Measurements from ENCODE around the gene PRKRIP1.

PRKRIP1 gene

DNA sequence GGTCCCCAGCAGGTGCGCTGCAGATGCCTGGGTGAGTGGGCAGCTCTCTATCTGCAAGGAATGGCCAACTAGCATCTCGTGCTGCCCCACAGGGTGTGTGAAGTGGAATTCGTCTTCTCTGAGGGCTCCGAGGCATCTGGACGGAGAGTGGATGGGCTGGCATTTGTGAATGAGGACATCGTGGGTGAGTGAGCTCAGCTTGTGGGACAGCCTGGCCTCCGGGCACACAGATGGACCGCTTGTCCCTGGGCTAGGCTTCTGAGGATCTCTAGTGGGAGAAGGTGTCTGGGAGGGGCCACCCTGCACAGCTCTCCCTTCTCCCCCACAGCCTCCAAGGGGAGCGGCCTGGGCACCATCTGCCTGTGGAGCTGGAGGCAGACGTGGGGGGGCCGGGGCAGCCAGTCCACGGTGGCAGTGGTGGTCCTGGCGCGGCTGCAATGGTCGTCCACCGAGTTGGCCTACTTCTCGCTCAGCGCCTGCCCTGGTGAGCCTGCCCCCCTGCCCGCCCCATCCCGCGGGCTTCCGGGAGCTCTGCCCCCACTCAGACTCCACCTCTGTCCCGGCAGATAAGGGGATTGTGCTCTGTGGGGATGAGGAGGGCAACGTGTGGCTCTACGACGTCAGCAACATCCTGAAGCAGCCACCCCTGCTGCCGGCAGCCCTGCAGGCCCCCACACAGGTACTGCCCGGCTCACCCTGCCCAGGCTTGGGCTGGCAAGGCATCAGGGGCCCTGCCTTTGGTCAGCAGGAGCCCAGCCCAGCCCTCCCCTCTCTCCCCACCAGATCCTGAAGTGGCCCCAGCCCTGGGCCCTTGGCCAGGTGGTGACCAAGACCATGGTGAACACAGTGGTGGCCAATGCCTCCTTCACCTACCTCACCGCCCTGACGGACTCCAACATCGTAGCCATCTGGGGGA is 76.2 kb downstream of the PRKRIP1 start:
- ChIA-PET POLR2A (no interaction called here), CTCF (no interaction called here)
- Histone ChIP-seq H3K4me3 (ENCODE audit: low read depth, low read length) (no peak overlapping the region), H3K4me1 (ENCODE audit: control insufficient read depth, insufficient read depth, low read length) (no peaks in the 10 kb centered on the region), H3K27ac (ENCODE audit: extremely low read depth, low read depth, low read length) (no peak overlapping the region), H3K36me3 (ENCODE audit: control insufficient read depth in 2 of 2, insufficient read depth in 1 of 2, low read length in 2 of 2) (peaks cover 0 to 52% of the 10 kb centered on the region in 2 experiments; a peak in 2 of 3 replicates), H3K9me3 (ENCODE audit: control insufficient read depth, insufficient read depth, low read depth, low read length) (no peaks in the 10 kb centered on the region)
- peak; percentile 24; the same call in 1 of the 2 replicates for TF ChIP-seq GLIS2 (tag by site-specific recombination; IDR thresholded peaks at IDR 0.05)
- TF ChIP-seq, protein P1, sequence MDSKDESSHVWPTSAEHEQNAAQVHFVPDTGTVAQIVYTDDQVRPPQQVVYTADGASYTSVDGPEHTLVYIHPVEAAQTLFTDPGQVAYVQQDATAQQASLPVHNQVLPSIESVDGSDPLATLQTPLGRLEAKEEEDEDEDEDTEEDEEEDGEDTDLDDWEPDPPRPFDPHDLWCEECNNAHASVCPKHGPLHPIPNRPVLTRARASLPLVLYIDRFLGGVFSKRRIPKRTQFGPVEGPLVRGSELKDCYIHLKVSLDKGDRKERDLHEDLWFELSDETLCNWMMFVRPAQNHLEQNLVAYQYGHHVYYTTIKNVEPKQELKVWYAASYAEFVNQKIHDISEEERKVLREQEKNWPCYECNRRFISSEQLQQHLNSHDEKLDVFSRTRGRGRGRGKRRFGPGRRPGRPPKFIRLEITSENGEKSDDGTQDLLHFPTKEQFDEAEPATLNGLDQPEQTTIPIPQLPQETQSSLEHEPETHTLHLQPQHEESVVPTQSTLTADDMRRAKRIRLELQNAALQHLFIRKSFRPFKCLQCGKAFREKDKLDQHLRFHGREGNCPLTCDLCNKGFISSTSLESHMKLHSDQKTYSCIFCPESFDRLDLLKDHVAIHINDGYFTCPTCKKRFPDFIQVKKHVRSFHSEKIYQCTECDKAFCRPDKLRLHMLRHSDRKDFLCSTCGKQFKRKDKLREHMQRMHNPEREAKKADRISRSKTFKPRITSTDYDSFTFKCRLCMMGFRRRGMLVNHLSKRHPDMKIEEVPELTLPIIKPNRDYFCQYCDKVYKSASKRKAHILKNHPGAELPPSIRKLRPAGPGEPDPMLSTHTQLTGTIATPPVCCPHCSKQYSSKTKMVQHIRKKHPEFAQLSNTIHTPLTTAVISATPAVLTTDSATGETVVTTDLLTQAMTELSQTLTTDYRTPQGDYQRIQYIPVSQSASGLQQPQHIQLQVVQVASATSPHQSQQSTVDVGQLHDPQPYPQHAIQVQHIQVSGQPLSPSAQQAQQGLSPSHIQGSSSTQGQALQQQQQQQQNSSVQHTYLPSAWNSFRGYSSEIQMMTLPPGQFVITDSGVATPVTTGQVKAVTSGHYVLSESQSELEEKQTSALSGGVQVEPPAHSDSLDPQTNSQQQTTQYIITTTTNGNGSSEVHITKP (tag by site-specific recombination; IDR thresholded peaks at IDR 0.05) = no peak
- peak; percentile 43; the same call in 1 of the 2 replicates for TF ChIP-seq GLIS1 (tag by site-specific recombination; IDR thresholded peaks at IDR 0.05)
- TF ChIP-seq ZIC2 (tag by site-specific recombination; IDR thresholded peaks at IDR 0.05) = no peak
- peak; percentile 43 for TF ChIP-seq SP2 (tag by site-specific recombination; IDR thresholded peaks at IDR 0.05)

GRCh38 chr7:102473271-102473991 is 77.3 kb downstream of the PRKRIP1 start:
- POLR2A ChIA-PET = interaction anchor here (0.8 kb wide), 1 partner anchor 10 kb away, joined by 7 read pairs; no protein-coding TSS in a partner anchor
- CTCF ChIA-PET = no interaction called here
- Histone ChIP-seq H3K4me1 (ENCODE audit: control insufficient read depth, insufficient read depth, low read length) (no peaks in the 10 kb centered on the region), H3K27ac (ENCODE audit: extremely low read depth, low read depth, low read length) (no peak overlapping the region), H3K4me3 (ENCODE audit: low read depth, low read length) (no peak overlapping the region), H3K36me3 (ENCODE audit: control insufficient read depth in 2 of 2, insufficient read depth in 1 of 2, low read length in 2 of 2) (peaks cover 0 to 41% of the 10 kb centered on the region in 2 experiments; a peak in 2 of 3 replicates), H3K9me3 (ENCODE audit: control insufficient read depth, insufficient read depth, low read depth, low read length) (no peaks in the 10 kb centered on the region)
- peak; percentile 59 for TF ChIP-seq GLIS2 (tag by site-specific recombination; IDR thresholded peaks at IDR 0.05)
- TF ChIP-seq ZFP37 (tag by site-specific recombination; IDR thresholded peaks at IDR 0.05) = no peak
- TF ChIP-seq ZNF16 (tag by site-specific recombination; IDR thresholded peaks at IDR 0.05; ENCODE audit: low read depth) = no peak
- TF ChIP-seq ZNF266 (tag by site-specific recombination; IDR thresholded peaks at IDR 0.05; ENCODE audit: low read depth) = no peak
- no peak for TF ChIP-seq ATF2 (tag by site-specific recombination; IDR thresholded peaks at IDR 0.05; ENCODE audit: low read depth)
- TF ChIP-seq, protein P2, sequence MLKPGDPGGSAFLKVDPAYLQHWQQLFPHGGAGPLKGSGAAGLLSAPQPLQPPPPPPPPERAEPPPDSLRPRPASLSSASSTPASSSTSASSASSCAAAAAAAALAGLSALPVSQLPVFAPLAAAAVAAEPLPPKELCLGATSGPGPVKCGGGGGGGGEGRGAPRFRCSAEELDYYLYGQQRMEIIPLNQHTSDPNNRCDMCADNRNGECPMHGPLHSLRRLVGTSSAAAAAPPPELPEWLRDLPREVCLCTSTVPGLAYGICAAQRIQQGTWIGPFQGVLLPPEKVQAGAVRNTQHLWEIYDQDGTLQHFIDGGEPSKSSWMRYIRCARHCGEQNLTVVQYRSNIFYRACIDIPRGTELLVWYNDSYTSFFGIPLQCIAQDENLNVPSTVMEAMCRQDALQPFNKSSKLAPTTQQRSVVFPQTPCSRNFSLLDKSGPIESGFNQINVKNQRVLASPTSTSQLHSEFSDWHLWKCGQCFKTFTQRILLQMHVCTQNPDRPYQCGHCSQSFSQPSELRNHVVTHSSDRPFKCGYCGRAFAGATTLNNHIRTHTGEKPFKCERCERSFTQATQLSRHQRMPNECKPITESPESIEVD (tag by site-specific recombination; IDR thresholded peaks at IDR 0.05) = no peak
- TF ChIP-seq ZIC2 (tag by site-specific recombination; IDR thresholded peaks at IDR 0.05) = peak; percentile 92
- TF ChIP-seq ZNF518A (tag by site-specific recombination; conservative IDR thresholded peaks at IDR 0.05; ENCODE audit: low read depth) = no peak
- TF ChIP-seq GLIS1 (tag by site-specific recombination; IDR thresholded peaks at IDR 0.05) = peak; percentile 84
- TF ChIP-seq ZNF341 (tag by site-specific recombination; IDR thresholded peaks at IDR 0.05; ENCODE audit: low read depth) = peak; percentile 32
- TF ChIP-seq ZNF629 (tag by site-specific recombination; IDR thresholded peaks at IDR 0.05) = no peak
- no peak for TF ChIP-seq ZNF529 (tag by site-specific recombination; IDR thresholded peaks at IDR 0.05; ENCODE audit: insufficient replicate concordance)
- no peak for TF ChIP-seq IKZF3 (tag by site-specific recombination; IDR thresholded peaks at IDR 0.05)
- no peak for TF ChIP-seq ZNF785 (tag by site-specific recombination; IDR thresholded peaks at IDR 0.05)
